Fibroblast of mammary gland (primary cell): ENCODE measurements around the gene EEF1AKMT2.

ENCODE experiments used
- DNase-seq: peaks from one replicate; pipeline ENCODE4 v3.0.0-alpha.2; 2010; ENCODE audit warnings: low read depth
- H3K4me3 ChIP-seq: 2 replicates; pipeline ENCODE4 v1.5.1; 2011; ENCODE audit warnings: low read depth, mild to moderate bottlenecking, low read length, moderate library complexity; ENCODE audit not compliant: control insufficient read depth
- TF ChIP-seq, protein P1 (sequence below): conservative IDR thresholded peaks from 2 replicates; pipeline ENCODE4 v1.5.1; 2011; ENCODE audit warnings: low read depth, low read length, inconsistent platforms; ENCODE audit not compliant: control insufficient read depth, insufficient read depth

EEF1AKMT2 gene

DNA sequence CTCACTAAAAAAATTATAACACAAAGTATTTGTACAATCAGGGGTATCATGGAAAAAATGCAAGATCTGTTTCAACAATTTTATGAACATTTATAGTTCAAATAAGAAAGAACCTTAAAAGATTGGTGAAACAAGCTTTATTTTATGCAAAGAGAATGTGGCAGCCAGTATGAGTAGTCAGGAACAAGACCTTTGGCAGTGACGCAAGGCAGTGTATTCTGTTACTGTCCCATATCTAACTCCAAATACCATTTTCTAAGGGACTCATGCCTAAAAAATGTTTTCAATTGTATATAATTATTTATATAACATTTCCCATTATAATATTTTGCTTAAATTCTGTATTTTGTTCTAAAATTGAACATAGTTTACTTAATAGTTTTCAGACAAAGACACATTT lies 28.4 kb downstream of the EEF1AKMT2 start:
- no peak for DNase-seq
- no peak overlapping the region for H3K4me3 ChIP-seq
- TF ChIP-seq, protein P1, sequence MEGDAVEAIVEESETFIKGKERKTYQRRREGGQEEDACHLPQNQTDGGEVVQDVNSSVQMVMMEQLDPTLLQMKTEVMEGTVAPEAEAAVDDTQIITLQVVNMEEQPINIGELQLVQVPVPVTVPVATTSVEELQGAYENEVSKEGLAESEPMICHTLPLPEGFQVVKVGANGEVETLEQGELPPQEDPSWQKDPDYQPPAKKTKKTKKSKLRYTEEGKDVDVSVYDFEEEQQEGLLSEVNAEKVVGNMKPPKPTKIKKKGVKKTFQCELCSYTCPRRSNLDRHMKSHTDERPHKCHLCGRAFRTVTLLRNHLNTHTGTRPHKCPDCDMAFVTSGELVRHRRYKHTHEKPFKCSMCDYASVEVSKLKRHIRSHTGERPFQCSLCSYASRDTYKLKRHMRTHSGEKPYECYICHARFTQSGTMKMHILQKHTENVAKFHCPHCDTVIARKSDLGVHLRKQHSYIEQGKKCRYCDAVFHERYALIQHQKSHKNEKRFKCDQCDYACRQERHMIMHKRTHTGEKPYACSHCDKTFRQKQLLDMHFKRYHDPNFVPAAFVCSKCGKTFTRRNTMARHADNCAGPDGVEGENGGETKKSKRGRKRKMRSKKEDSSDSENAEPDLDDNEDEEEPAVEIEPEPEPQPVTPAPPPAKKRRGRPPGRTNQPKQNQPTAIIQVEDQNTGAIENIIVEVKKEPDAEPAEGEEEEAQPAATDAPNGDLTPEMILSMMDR, result no peak

DNA sequence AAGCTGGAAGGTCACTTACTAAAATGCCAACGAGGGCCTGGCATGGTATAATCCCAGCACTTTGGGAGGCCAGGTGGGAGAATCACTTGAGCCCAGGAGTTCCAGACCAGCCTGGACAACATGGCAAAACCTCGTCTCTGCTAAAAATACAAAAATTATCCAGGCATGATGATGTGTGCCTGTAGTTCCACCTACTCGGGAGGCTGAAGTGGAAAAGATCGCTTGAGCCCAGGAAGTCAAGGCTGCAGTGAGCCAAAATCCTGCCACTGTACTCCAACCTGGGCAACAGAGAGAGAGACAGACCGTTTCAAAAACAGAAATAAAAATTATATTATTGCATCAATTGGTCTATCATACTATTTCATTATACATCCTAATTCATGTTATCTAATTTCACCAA lies 29.4 kb downstream of the EEF1AKMT2 start:
- H3K4me3 ChIP-seq, result no peak overlapping the region
- DNase-seq, result no peak
- TF ChIP-seq, protein P1, result no peak

DNA sequence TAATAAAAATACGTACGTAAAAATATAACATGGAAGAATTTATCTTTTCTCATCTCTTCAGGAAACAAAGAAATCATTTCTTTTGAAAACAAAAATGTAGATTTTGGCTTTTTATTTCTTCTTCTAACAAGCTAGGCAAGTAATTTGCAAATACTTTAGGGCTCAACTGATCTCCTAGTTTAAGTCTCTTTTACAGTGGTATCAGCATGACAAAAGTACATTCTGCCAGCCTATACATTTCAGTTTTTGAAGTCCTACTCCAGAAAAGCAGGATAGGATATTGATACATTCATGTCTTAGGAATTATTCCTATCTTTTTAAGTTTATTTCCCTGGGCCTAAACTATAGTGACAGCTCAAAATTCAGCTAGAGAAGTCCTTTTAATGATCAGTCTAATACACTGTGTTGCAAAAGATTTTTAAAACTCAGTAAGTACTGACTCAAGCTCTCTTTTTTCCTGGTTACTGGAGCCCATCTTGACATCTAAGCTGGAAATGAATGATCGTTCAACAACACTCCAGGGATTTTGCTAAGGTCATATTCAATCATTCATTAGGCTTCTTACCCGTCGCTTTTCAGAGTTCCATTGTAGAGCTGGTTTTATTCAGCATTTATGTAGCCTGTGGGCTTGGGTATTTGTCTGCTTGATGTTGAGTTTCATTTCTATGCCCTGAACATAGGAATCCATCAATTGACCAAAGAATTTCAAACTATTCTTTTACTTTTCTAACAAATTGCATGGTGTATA lies 35.4 kb downstream of the EEF1AKMT2 start:
- TF ChIP-seq, protein P1, result no peak
- H3K4me3 ChIP-seq, result no peak overlapping the region
- DNase-seq, result no peak

DNA sequence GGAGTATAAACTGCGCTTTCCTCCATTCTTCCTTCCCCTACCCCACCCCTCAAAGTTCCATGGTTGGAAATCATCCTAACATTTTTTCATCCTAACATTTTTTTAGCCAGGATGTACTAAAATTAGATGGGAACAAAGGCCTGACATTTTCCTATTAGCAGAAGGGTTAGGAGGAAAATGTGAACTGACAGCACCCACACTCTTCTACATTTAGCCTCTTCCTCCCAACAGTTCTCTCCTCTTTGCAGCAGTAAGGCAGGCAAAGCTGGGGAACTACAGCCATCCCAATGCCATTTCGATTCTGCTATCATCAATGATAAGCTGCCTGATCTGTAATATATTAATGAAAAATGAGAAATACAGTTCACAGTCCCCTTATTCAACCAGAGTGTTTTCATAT lies 36.1 kb downstream of the EEF1AKMT2 start:
- DNase-seq, result no peak
- H3K4me3 ChIP-seq, result no peak overlapping the region
- TF ChIP-seq, protein P1, result no peak

DNA sequence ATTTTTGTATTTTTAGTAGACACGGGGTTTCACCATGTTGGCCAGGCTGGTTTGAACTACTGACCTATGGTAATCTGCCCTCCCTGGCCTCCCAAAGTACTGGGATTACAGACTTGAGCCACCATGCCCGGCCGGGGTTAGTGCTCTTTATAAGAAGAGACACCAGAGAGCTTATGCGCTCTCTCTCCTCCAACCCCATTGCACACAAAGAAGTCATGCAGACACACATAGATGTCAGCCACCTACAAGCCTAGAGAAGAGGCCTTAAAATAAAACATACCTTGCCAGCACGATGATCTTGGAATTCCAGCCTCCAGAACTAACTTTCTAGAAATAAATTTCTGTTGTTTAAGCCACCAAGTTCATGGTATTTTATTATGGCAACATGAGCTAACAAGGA lies 37.5 kb downstream of the EEF1AKMT2 start:
- DNase-seq, result no peak
- TF ChIP-seq, protein P1, result no peak
- no peak overlapping the region for H3K4me3 ChIP-seq

DNA sequence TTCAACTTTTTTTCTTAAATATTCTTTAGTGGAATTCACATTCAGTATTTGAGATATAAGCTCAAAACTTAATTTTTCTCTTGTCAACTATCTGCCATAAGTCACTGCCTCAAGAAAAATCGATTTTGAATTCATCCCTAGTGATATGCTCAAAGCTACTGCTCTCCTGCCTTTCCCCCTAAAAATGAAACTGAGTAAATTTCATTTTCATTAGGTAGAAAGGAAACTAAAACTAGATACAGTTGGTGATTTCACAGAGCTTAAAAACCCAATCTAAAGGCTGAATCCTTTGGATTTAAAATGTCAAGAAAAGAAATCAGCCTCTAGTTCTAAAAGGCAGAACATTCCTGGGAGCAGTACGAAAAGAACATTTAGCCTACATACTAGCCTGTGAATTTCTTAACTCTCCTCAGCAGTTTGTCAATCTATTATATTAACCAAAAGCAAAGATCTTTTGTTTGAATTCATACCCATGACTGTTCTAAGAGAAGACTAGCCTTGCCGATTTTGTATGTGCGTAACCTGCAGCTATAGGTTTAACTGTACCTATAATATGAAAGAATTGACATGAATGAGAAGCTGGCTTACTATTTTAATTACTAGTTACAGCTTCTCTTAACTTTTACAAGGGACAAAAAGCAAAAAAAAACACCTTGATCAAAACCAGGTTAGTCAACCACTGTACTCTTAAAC lies 42.6 kb downstream of the EEF1AKMT2 start:
- H3K4me3 ChIP-seq, result no peak overlapping the region
- DNase-seq, result no peak
- TF ChIP-seq, protein P1, result no peak
